Measurements from ENCODE around the gene ADCY10. TPM values are rescaled to one million over a fixed set of nuclear protein-coding genes. Genes with fewer than 3 reads are reported as not detected.
A peak's percentile ranks its signal among the peaks of the same experiment; 100 is the strongest.

ADCY10 gene
- total and polyA plus RNA-seq, 9 of the 15 experiments (the other 6 are each of a cell fraction or from before 2014, with no cell fraction given): 0.08 to 0.86 (median 0.22) TPM

- Histone ChIP-seq H3K4me3 (no peak overlapping the region), H3K79me2 (ENCODE audit: control insufficient read depth, insufficient read depth, low read length) (peaks cover 82% of the 10 kb centered on the region), H3K27ac (ENCODE audit: extremely low read depth, low read depth, low read length) (peak overlapping the region; percentile 76; the same call in 2 of the 3 replicates), H3K9me3 (replicated peaks; ENCODE audit: control insufficient read depth, insufficient read depth, low read depth, low read length) (no peaks in the 10 kb centered on the region), H3K36me3 (ENCODE audit: control insufficient read depth, insufficient read depth, low read length) (peaks cover 42% of the 10 kb centered on the region), H3K4me2 (ENCODE audit: insufficient read depth, low read length) (no peak overlapping the region), H3K9ac (ENCODE audit: insufficient read depth in 1 of 2, low read depth in 2 of 2, low read length in 2 of 2) (peak overlapping the region in 1 of 2 experiments; percentile 67; a peak in 1 of 4 replicates), H3K27me3 (ENCODE audit: control insufficient read depth in 2 of 2, insufficient read depth in 2 of 2, low read length in 2 of 2) (no peaks in the 10 kb centered on the region), H3K9me1 (ENCODE audit: control insufficient read depth, insufficient read depth, low read length) (no peaks in the 10 kb centered on the region), H4K20me1 (replicated peaks; ENCODE audit: control insufficient read depth, insufficient read depth, low read length) (no peaks in the 10 kb centered on the region), H3K4me1 (replicated peaks in 1 of 2; ENCODE audit: control insufficient read depth in 2 of 2, insufficient read depth in 2 of 2, low read length in 2 of 2) (peaks cover 20 to 55% of the 10 kb centered on the region in 2 experiments), H2AFZ (ENCODE audit: low read depth, low read length) (no peak overlapping the region)
- DNase-seq (ENCODE audit: extremely low read depth in 1 of 4, low spot score in 3 of 4): no peak
- 63% methylated on average over 1 of the region's 1 CpG for WGBS (ENCODE audit: insufficient coverage, low coverage, missing lambda C conversion rate)
- intact Hi-C loops (cut with micrococcal nuclease) (loop anchor here (5.0 kb wide), 1 partner anchor 200 kb away; the partner anchor contains the start of gene MPZL1), in situ Hi-C loops (cut with MboI) (no loop called here)
- FAIRE-seq: no peak
- ChIA-PET POLR2A (interaction anchor here (0.7 kb wide), 1 partner anchor 80 kb away, joined by 3 read pairs; no protein-coding TSS in a partner anchor), CTCF (ENCODE audit: low intra/inter-chr PET ratio) (no interaction called here)
- ATAC-seq: no peak
- no TSS peak for BruUV-seq (replicated peaks)
- TF ChIP-seq, protein P1, sequence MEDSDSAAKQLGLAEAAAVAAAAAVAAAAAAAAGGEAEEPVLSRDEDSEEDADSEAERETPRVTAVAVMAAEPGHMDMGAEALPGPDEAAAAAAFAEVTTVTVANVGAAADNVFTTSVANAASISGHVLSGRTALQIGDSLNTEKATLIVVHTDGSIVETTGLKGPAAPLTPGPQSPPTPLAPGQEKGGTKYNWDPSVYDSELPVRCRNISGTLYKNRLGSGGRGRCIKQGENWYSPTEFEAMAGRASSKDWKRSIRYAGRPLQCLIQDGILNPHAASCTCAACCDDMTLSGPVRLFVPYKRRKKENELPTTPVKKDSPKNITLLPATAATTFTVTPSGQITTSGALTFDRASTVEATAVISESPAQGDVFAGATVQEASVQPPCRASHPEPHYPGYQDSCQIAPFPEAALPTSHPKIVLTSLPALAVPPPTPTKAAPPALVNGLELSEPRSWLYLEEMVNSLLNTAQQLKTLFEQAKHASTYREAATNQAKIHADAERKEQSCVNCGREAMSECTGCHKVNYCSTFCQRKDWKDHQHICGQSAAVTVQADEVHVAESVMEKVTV (CRISPR knock-in tag; IDR thresholded peaks at IDR 0.05): no peak
- no peak for TF ChIP-seq MEIS2 (IDR thresholded peaks at IDR 0.05; ENCODE audit: partially characterized antibody)
- no peak for TF ChIP-seq PHB2 (IDR thresholded peaks at IDR 0.05; ENCODE audit: low read depth)
- TF ChIP-seq ZBTB40 (IDR thresholded peaks at IDR 0.05): no peak
- TF ChIP-seq ZBTB40 (CRISPR knock-in tag; IDR thresholded peaks at IDR 0.05): no peak
- no peak for TF ChIP-seq JUNB (CRISPR knock-in tag; conservative IDR thresholded peaks at IDR 0.05)
- TF ChIP-seq, protein P2, sequence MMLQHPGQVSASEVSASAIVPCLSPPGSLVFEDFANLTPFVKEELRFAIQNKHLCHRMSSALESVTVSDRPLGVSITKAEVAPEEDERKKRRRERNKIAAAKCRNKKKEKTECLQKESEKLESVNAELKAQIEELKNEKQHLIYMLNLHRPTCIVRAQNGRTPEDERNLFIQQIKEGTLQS (IDR thresholded peaks at IDR 0.05): 0 out of 2 replicates have a peak, but pooled peaks have one; percentile 25
- TF ChIP-seq, protein P2 (CRISPR knock-in tag; conservative IDR thresholded peaks at IDR 0.05): no peak; the same call in 1 of the 2 replicates
- no peak for TF ChIP-seq TAF15 (IDR thresholded peaks at IDR 0.05; ENCODE audit: low read depth, low read length)
- TF ChIP-seq POLR2A (conservative IDR thresholded peaks at IDR 0.05): 0 out of 2 replicates have a peak, but pooled peaks have one; percentile 21
- TF ChIP-seq ZNF174 (CRISPR knock-in tag; IDR thresholded peaks at IDR 0.05): no peak
- peak in 1 of 2 experiments; percentile 59; a peak in 1 of 4 replicates for TF ChIP-seq MCM7 (IDR thresholded peaks at IDR 0.05)
- TF ChIP-seq KHSRP (IDR thresholded peaks at IDR 0.05): no peak
These were observed 8.7 kb upstream of the ADCY10 start for GRCh38 chr1:167922611-167923074.
